ENCODE measurements around the gene FAM8A1.

- TF ChIP-seq POLR2A (IDR thresholded peaks at IDR 0.05) (no peak), CTCF (IDR thresholded peaks at IDR 0.05) (no peak), POLR2AphosphoS5 (IDR thresholded peaks at IDR 0.05) (no peak)
These were observed 24.3 kb downstream of the FAM8A1 start for GRCh38 chr6:17624396-17624795.

All from suprapubic skin (tissue), 4 donors.